HG02852 (cell line): Measurements from ENCODE around the gene IPPK.
"Not testable (repeated sequence)": the region's sequence is repeated elsewhere in the genome, so short reads cannot be mapped to it uniquely, and the experiment has no call there.

Experiments
- ATAC-seq: cut with Tn5 transposase; IDR thresholded peaks from one replicate; pipeline ENCODE4 v1.9.1; 2021; ENCODE audit warnings: mild to moderate bottlenecking, moderate library complexity; ENCODE audit not compliant: unreplicated experiment

The IPPK gene

DNA sequence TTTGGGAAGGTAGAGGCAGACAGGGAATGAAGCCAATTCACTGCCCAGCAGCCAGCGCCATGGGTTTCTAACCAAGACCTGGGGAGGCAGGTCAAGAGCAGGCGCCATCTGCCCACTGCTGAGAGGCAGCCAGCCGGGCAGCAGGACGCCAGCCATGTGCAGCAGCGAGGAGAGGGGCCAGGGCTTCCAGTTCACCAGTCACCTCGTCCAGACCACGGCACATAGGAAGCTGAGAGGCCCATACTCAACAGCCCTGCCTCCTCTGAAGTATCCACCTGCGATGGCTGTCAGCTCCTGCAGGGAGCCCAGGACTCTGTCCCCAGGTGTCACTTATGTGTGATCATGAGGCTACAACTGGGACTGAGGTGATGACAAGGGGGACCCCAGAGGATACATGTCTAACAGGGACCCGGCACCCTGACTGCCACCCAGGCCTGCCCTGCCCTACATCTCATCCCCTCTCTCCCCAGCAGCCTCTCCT lies 30.1 kb downstream of the IPPK start:
- ATAC-seq, result no peak

DNA sequence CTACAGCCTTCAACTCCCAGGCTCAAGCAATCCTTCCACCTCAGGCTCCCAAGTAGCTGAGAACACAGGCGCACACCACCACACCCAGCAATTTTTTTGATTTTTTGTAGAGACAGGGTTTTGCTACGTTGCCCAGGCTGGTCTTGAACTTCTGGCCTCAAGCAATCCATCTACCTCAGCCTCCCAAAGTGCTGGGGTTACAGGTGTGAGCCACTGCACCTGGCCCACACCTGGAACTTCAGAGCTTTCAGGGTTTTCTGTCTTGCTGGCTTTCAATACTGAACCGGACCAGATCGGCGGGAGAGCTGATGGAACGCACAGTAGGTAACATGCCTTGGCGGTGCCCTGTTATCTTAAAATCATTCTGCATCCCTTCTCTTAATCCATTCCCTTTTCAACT lies 30.8 kb downstream of the IPPK start:
- no peak for ATAC-seq

DNA sequence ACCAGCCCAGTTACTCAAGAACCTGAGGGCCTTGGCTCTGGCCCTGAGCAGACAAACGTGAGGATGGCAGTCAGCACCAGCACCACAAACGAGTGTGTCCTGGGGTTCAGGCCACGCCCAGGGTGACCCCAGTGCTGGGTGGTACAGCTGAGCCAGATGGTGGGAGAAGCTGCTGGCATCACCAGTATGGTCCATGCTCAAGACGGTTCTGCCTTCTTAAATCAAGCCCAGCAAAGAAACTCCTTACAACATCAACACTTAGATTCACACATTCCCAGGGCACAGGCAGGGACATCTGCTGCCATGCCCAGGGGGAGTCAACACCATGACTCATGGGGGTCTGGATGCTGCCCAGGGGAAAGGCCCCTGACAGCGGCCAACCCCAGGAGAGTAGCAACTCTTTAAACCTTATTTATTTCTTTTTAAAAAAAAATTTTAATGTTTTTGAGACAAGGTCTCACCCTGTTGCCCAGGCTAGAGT lies 31.3 kb downstream of the IPPK start:
- ATAC-seq, result no peak

DNA sequence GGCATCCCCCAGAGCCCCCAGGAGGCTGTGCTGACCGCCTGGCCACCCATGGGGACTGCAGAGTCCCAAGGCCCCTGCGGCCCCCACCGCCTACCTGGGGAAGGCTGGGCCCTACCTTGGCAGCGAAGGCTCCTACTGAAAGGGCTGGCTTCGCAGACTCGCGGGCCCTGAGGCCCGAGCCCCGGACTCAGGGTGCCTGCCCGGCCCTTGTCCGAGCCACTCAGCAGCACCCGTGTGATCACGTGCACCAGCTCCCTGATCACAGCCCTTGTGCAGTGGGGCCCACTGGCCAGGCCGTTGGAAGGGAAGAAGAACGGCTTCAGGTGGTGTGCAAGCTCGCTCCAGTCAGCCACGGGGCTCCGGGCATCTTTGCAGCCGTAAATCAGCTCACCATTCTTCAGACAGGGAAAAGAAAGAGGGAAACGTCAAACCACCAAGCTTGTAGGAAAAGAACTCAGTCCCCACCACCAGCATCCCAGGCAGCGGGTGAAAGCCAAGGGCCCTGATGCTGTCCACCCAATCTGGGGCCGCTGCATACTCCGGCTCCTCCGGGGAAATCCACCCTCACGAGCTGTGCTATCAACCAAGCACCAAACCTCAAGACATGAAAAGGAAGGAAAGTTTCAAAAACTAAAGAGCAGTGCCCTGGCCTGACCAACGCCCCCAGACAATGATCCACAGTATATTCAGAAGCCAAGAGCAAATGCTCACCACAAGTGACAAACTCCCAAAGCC lies 31.9 kb downstream of the IPPK start:
- ATAC-seq, result no peak

DNA sequence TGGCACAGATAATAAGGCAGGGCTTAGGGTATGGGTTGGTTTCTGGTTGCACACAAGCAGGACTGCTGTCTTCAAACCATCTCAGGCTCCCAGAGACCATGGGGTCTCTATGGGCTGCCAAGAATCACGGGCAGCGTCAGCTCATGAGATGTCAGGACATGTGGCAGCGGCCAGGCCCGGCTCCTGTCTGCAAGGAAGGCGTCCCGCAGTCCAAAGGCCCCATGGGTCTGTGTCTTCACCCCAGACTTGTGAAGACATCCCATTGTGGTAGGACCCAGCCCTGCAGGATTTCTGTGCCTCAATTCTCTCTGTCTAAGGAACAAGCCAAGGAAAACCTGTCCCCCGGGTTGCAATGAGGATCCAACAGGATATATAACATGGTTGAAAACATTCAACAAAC lies 32.6 kb downstream of the IPPK start:
- no peak for ATAC-seq

DNA sequence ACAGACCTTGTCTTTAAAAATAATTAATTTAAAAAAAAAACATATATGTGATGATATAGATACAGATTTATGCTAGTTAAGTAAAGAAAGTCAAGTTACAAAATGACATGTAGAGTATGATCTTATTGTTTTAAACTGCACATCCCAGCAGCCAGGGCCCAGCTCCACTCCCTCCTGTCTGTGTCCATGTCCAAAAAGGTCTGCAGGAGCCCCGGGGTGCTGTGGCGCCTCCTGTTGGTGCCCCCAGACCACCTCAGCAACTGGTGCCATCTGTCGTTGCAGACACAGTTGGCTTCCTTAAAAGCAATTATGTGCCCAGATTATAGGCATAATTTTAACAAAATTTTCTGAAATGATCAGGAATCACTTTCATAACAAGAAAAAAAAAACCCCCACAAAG lies 33.3 kb downstream of the IPPK start:
- ATAC-seq, result no peak

DNA sequence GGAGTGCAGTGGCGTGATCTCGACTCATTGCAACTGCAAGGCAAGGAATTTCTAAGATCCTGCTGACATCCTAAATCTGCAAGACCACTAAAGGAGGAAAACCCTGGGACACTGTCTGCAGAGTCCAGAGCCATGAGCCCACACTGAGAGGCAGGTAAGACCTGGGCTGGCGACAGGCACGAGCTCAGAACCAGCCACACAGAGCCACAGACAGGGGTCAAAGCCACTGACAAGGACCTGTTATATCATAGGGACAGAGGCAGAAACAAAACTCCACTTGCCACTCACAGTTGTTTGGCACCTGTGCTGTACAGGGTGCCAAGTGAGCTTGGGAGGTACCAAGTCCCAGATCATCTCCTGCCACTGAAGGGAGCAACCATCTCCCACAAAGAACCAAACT lies 34.2 kb downstream of the IPPK start:
- no peak for ATAC-seq

DNA sequence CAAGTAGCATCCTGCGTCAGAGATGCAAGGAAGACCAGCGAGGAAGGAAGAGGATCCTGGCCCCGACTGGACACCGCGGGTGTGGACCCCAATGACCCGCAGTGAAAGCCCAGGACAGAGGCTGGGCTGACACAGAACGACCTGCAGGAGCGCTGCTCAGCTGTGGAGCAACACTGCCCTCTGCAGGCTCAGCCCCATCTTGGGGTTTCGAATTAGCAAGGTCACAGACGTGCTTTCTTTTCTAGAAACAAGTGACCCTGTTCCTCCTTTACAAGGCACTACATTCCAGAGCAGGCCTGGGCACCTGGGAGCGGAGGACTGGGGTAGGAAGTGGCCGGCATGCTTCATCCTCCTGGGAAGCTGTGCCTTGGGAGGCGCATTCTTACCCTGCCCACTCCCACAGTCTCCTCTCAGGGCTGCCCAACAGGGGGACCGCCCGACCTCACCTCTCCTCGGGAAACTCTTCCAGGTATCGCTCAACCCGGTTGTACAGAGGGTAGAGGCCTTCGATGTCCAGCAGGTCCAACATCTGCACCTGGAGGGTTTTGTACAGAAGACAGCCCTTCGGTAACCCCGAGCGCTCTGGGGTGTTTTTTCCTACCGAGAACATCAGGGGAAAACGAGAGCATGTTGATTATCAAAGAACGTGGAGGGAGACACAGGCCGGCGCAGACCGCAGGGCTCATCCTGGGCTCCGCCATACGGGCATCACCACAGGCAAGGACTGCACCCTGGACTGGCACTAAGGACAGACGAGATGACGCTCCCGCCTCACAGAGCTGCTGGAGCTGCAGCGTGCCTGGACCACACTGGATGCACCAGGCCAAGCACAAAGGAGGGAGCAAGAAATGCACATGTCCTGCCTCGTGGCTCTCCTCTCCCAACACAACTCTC lies 35.0 kb downstream of the IPPK start:
- ATAC-seq, result no peak

DNA sequence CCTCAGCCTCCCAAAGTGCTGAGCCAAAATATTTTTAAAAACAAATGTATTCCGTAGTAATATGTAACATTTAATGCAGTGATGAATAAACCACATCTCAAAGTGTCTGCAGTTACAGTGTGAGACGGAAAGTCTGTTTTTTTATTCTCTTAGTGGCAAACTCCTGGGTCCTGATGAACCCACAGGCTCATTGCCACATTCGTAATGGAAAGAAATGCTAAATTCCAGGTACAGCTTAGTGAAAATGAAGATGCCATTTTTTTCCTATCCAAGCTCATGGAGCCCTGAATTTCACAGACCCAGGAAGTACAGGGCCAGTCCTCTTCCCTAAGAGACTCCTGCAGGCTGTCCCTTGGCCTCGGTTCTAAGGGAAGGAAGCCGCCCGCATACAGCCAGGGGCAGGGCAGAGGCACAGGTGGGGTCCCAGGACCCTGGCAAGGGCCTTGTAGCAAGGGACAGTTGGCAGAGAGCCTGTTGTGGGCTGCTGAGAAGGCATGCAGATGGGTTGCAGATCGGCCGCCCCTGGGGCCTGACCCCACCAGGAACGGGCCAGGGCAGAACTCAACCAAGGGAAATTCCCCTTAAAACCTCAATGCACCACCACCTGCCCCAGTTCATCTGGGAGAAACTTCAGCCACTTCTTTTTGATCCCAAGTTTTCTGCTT lies 36.2 kb downstream of the IPPK start:
- no peak for ATAC-seq

DNA sequence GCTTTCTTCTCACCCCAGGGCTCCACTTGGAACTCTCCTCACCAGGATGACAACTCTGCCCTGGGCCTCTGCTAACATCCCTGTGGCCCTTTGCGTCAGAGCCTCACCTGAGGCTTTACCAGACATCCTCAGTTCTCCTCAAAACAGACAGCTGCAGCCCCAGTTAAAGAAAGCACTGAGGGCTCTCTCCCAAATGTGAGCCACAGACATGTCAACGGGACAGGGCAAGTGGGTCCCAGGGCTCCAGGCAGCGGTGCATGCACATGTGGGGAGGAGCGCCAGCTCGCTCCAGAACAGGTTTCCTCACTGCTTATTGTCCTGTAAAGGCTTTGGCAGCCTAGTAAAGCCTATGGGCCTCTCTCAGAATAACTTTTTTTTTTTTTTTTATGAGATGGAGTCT lies 37.3 kb downstream of the IPPK start:
- no peak for ATAC-seq

DNA sequence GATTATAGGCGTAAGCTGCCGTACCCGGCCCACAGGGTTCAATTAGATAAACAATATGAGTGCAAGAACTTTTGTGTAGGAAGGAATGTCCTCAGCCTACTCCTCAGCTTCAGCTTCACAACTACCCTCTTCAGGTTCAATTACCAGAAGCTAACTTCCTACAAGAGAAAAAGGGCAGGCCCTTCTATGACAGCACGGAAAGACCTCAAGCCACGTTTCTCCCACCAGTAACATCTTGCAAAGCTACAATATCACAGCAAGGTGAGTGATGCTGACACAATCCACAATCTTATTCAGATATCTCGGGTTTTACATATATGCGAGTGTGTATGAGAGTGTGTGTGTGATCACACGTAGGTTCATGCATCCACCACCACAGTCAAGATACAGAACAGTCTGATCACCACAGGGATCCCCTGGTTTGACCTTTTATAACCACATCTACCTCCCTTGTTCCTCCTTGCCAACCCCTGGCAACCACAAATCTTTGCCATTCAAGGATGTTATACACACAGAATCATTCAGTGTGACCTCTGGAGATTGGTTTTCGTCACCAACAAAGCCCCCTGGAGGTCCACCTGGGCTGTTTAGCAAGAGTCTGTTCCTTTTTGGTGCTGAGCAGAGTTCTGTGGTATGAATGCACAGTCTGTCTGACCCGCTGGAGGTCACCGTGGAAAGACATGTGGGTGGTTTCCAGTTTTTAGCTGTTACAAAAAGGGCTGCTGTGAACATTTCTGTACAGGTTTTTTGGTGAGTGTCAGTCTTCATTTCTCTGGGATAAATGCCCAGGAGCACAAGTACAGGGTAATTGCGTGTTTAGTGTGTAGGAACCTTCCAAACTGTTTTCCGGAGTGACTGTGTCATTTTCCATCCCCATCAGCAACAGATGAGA lies 38.2 kb downstream of the IPPK start:
- no peak for ATAC-seq

DNA sequence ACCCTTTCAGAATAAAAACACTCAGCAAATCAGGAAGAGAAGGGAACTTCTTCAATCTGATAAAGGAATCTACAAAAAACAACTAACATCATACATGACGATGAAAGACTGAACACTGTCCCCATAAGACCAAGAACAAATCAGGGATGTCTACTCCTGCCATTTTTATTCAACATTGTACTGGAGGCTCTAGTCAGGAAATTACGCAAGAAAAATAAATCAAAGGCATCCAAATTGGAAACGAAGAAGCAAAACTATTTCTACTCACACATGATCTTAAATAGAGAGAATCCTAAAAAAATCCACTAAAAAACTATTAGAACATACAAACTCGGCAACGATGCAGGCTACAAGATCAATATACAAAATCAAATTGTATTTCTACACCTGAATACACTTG lies 42.3 kb downstream of the IPPK start:
- no peak for ATAC-seq

DNA sequence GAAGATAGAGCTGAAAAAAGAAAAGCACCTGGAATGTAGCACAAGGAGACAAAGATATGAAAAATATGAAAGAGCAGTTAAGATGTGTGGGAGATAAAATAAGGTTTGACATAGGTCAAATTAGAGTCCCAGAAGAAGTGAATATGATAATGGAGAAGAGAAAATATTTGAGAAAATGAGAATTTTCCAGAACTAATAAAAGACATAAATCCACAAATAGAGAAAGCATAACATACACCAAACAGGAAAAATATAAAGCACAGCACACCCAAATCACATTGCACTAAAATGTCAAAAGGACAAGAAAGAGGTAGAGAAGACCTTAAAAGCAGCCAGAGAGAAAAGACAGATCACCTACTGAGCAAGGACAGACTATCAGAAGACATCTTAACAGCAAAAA lies 43.4 kb downstream of the IPPK start:
- ATAC-seq, result no peak

DNA sequence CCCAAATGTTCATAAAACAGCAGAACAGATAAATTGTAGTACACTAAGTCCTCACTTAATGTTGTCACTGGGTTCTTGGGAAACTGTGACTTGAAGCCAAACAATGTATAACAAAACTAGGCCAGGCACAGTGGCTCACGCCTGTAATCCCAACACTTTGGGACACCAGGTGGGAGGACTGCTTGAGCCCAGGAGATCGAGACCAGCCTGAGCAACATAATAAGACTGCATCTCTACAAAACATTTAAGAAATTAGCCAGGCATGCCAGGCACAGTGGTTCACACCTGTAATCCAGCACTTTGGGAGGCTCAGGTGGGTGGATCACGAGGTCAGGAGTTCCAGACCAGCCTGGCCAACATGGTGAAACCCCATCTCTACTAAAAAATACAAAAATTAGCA lies 46.0 kb downstream of the IPPK start:
- ATAC-seq, result not testable (repeated sequence)

DNA sequence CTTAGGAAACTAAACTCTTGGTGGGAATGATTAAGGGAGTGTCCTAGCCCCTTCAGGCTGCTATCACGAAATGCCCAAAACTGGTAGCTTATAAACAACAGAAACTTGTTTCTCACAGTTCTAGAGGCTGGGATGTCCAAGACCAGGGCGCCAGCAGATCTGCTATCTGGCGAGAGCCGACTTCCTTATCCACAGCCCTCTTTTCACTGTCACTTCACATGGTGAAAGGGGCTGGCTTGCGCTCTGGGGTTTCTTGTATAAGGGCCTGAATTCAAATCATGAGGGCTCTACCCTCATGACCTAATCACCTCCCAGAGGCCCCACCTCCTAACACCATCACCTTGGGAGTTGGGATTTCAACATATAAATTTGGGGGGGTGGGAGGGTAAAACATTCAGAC lies 49.1 kb downstream of the IPPK start:
- ATAC-seq, result no peak

DNA sequence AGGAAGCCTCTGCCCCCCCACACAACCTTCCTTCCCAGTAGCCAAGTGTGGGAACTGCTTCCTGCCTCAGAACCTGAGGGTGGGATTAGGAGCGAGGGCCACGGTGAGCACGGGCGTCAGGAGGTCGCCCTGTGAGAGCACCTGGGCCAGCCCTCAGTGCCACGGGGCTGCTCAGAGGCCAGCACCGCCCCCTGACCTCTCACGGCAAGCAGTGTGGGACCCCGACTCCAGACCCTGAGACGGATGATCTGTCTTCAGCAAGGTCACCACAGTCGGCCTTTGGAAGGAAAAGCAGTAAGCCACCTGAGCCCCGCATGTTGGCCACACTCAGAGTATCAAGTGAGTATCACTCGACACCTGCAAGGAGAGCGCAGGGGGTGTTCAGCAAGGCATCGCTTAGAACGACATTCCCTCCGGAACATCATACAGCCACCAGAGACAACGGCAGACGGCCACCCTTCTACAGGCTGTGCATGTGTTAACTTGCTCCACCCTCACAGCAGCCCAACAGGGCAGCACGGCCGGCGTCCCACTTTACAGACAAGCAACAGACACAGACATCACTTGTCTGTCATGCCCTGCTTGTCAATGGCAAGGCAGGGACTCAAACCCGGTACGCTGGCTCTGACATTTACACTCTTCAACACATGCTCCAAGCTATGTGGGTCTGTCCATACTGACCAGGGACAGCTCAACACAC lies 50.2 kb downstream of the IPPK start:
- no peak for ATAC-seq

DNA sequence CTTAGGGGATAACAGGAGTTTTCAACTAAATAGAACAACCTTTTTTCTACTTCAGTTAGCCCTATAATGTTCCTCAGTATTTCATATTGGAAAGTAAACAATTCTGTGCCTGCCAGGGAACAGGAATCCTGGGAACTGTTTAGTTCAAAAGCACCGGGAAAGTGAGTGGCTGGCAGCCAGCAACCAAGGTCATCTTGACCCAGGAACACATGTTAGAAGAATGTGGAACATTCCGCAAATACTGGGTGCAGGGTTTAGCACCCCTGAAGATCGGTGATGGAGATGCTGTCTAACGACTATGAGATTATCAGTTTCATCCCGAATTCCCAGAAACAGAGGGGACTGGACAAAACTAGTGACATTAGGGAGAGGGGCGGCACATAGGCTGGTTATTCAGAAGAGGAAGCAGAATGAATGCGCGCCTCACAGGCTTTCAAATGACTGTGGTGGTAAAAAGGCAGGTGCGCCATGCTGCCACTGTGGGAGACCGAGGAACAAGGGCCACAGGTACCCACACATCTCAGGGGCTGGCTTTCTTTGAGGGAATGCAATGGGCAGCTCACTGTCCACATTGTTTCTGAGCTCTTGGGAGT lies 51.2 kb downstream of the IPPK start:
- ATAC-seq, result no peak

DNA sequence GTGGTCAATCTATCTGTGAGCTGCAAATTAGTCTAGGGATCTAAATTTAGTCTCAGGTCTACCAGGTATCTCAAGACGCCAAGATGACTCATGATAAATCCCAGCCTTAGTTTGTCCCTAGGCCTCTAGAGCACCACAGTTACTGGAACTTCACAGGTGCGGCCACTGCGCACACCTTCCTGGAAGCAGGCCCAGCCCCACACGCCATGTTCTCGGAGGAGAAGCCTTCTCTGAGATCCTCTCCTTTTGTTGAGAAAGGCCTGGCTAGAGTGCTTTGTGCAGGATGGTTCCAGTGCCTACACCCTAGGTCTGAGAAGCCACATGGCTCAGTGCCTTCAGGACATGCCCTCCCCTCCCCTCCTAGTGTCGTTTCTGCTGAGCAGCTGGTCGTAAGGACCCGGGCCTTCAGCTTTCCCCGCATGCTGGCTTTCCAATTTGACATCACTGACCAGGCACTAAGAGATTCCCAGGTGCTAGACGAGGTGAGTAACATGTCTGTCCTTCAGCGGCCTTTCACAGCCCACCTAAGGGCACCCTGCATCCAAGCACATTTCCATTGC lies 51.9 kb downstream of the IPPK start:
- no peak for ATAC-seq

DNA sequence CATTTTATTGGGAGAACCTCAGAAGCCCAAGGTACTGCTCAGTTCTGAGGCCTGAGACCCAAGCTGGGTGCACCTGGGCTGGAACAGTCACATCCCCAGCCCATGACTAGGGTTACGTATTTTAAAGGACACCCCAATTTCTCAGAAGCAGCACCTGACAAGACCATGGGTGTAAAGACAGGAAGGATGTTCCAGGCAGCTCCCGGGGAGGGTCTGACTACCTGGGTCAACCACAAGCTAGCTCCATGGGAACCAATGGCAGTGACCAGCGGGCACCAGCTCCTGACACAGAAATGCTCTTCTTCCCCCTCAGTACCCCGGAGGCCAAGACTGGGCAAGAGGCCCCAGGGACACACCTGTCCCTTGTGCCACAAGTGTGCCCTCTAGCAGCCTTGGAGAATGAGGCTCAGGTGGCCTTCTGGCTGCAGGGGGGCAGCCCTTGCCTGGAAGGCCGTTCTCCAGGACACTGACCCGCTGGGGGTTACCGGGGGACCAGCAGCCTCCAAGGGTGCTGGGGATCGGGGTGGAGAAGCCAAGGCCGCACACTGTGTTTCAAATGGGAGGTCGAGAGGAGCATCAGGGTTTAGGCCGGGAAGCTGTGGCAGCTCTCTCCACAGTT lies 52.6 kb downstream of the IPPK start:
- ATAC-seq, result no peak
